GM12872 (cell line): ENCODE data around the gene AGXT.

Experiments
- TF ChIP-seq, protein P1 (sequence below): IDR thresholded peaks from 3 replicates; pipeline ENCODE4 v1.5.1; 2011; ENCODE audit warnings: low read depth, mild to moderate bottlenecking, low read length, moderate library complexity; ENCODE audit not compliant: insufficient read depth

The AGXT gene

GRCh38 chr2:240906911-240907590 is 38.4 kb downstream of the AGXT start:
- TF ChIP-seq, protein P1, sequence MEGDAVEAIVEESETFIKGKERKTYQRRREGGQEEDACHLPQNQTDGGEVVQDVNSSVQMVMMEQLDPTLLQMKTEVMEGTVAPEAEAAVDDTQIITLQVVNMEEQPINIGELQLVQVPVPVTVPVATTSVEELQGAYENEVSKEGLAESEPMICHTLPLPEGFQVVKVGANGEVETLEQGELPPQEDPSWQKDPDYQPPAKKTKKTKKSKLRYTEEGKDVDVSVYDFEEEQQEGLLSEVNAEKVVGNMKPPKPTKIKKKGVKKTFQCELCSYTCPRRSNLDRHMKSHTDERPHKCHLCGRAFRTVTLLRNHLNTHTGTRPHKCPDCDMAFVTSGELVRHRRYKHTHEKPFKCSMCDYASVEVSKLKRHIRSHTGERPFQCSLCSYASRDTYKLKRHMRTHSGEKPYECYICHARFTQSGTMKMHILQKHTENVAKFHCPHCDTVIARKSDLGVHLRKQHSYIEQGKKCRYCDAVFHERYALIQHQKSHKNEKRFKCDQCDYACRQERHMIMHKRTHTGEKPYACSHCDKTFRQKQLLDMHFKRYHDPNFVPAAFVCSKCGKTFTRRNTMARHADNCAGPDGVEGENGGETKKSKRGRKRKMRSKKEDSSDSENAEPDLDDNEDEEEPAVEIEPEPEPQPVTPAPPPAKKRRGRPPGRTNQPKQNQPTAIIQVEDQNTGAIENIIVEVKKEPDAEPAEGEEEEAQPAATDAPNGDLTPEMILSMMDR: no peak

GRCh38 chr2:240909216-240909974 is 40.8 kb downstream of the AGXT start:
- TF ChIP-seq, protein P1: no peak

- TF ChIP-seq, protein P1: no peak
These were observed 43.1 kb downstream of the AGXT start for GRCh38 chr2:240911641-240912265.

- TF ChIP-seq, protein P1: no peak
These were observed 44.5 kb downstream of the AGXT start for GRCh38 chr2:240912878-240913809.

DNA sequence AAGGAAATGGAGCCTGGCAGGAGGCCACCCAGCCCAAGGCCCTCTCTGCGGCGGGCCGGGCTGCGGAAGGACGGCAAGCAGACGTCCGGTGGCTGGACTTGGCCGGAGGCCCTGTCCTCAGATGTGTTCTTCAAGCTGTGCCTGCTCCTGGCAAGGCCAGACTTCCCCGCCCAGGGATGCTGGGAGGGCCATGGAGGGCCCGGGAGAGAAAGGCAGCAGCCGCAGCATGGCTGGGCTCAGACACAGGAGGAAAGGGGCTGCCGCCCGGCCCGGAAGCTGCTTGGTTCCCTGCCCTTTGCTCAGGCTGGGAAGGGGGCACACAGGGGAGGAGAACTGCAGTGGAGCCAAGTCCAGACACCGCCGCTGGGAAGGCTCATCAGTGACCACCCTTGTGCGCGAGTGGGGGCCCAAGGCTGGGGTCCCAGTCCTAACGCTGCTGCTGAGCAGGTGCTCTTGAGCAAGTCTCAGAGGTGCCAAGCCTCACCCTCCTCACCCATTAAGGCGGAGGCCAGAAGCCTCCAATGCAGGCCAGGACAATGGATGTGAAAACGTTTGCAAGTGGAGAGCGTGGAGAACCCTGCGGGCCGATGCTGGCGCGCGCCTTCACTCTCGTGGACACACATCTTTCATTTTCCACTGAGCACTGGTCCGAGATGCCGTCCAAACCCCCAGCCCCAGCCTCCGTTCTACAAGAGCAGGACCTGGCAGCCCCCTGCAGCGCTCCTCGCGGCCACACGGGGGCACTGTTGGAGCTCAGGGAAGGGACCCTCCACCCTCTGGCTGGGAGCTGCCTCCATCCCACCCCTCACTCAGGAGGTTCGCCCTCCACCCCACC is 45.4 kb downstream of the AGXT start:
- TF ChIP-seq, protein P1: peak; percentile 92

DNA sequence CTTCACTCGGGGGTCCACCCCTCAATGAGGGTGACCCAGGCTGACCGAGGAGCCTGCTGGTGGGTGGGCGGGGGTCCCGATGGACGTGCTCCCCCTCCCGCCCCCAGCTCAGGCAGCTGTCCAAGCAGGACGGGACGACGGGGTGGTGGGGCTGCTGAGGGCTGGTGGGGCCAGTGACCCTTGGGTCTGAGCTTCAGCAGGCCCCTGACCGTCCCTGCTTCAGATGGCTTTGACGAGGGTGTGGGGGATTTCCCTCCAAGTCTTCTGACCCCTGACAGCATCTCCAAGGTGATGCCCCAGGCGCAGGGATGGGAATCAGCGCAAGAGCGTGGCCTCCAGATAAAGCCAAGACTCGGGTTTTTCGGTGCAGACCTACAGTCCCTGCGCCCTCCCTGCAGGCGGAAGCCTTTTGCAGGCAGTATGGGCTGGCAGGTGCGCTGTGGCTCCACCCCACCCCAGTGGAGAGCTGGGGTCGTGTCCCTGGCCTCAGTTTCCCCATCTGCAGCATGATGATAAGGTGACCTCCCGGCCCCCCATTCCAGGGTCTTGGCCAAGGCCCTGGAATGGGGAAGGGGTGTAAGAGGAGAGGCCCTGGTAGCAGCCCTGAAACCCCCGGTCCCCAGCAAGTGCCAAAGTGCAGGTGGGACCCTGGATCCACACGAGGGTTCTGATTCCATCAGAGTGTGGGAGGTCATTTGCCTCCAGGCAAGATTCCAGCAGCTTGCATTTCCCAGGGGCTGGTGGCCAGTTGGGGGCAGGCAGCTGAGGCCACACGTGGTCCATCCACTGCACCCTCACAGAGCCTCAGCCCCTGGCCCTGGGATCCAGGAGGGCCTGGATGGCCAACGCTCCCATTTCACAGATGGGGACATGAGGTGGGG is 46.3 kb downstream of the AGXT start:
- TF ChIP-seq, protein P1: no peak
